ENCODE data around the gene MIOX. TPM values are rescaled to one million over a fixed set of nuclear protein-coding genes. Genes with fewer than 3 reads are reported as not detected.
"Not testable (repeated sequence)": the region's sequence is repeated elsewhere in the genome, so short reads cannot be mapped to it uniquely, and the experiment has no call there.

Gene MIOX
- total and polyA plus RNA-seq, 2 of the 13 experiments (the other 11 are each of a cell fraction or from before 2014, with no cell fraction given): 1.5 to 2.9 TPM

DNA sequence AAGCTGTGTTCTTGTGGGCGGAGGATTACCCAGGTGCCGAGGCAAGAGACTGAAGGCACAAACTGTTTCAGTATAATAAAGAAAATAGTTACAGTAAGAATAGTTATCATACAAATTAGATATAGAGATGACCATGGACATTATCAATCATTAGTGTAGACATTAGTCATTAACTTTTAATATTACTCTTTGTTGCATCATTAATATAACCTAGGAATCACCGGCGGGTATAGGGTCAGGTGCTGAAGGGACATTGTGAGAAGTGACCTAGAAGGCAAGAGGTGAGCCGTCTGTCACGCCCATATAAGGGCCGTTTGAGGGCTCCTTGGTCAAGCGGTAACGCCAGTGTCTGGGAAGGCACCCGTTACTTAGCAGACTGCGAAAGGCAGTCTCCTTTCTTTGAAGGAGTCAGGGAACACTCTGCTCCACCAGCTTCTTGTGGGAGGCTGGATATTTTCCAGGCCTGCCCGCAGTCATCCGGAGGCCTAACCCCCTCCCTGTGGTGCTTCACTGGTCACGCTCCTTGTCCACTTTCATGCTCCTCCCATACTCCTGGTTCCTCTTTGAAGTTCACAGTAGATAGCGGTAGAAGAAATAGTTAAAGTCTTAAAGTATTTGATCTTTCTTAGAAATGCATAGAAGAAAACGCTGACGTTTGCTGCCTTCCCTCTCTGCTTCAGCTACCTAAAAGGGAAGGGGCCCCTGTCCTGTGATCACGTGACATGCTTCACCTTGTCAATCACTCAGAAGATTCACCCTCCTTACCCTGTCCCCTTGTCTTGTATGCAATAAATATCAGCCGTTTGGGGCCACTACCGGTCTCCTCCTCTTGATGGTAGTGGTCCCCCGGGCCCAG is 47.4 kb downstream of the MIOX start:
- H3K9ac ChIP-seq (ENCODE audit: insufficient read depth, low read depth, low read length); intact Hi-C loops (cut with micrococcal nuclease; ENCODE audit: unreplicated experiment); H4K20me1 ChIP-seq (ENCODE audit: insufficient read depth, low read length); ATAC-seq; H3K27ac ChIP-seq (ENCODE audit: extremely low read length, insufficient read depth, low read length); DNase-seq (ENCODE audit: low spot score); BruUV-seq (replicated peaks); H3K9me3 ChIP-seq (ENCODE audit: low read length); H3K36me3 ChIP-seq (replicated peaks in 1 of 2; ENCODE audit: control insufficient read depth in 1 of 2, insufficient read depth in 2 of 2, low read length in 2 of 2); CTCF ChIA-PET (ENCODE audit: low intra/inter-chr PET ratio, low total read pairs); H2AFZ ChIP-seq (ENCODE audit: low read length); H3K79me2 ChIP-seq (ENCODE audit: insufficient read depth, low read length); FAIRE-seq; H3K27me3 ChIP-seq (ENCODE audit: control insufficient read depth in 1 of 2, insufficient read depth in 2 of 2, low read length in 2 of 2): not testable (repeated sequence)
- H3K4me2 ChIP-seq (ENCODE audit: low read depth, low read length): peak overlapping the region; percentile 84
- H3K4me1 ChIP-seq (ENCODE audit: insufficient read depth, low read length): peaks cover 51% of the 10 kb centered on the region
- TF ChIP-seq MAFF (IDR thresholded peaks at IDR 0.05; ENCODE audit: low read depth, low read length): 0 out of 2 replicates have a peak, but pooled peaks have one; percentile 15
- TF ChIP-seq, protein P1, sequence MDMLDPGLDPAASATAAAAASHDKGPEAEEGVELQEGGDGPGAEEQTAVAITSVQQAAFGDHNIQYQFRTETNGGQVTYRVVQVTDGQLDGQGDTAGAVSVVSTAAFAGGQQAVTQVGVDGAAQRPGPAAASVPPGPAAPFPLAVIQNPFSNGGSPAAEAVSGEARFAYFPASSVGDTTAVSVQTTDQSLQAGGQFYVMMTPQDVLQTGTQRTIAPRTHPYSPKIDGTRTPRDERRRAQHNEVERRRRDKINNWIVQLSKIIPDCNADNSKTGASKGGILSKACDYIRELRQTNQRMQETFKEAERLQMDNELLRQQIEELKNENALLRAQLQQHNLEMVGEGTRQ (IDR thresholded peaks at IDR 0.05; ENCODE audit: low read depth, low read length): peak; percentile 79
- TF ChIP-seq, protein P1 (CRISPR knock-in tag; IDR thresholded peaks at IDR 0.05; ENCODE audit: borderline replicate concordance): peak; percentile 39; the same call in 1 of the 2 replicates
- TF ChIP-seq RAD51 (IDR thresholded peaks at IDR 0.05; ENCODE audit: borderline replicate concordance): peak; percentile 89
- TF ChIP-seq, protein P2, sequence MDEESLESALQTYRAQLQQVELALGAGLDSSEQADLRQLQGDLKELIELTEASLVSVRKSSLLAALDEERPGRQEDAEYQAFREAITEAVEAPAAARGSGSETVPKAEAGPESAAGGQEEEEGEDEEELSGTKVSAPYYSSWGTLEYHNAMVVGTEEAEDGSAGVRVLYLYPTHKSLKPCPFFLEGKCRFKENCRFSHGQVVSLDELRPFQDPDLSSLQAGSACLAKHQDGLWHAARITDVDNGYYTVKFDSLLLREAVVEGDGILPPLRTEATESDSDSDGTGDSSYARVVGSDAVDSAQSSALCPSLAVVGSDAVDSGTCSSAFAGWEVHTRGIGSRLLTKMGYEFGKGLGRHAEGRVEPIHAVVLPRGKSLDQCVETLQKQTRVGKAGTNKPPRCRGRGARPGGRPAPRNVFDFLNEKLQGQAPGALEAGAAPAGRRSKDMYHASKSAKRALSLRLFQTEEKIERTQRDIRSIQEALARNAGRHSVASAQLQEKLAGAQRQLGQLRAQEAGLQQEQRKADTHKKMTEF (CRISPR knock-in tag; IDR thresholded peaks at IDR 0.05): 0 out of 2 replicates have a peak, but pooled peaks have one; percentile 23
- TF ChIP-seq, protein P3, sequence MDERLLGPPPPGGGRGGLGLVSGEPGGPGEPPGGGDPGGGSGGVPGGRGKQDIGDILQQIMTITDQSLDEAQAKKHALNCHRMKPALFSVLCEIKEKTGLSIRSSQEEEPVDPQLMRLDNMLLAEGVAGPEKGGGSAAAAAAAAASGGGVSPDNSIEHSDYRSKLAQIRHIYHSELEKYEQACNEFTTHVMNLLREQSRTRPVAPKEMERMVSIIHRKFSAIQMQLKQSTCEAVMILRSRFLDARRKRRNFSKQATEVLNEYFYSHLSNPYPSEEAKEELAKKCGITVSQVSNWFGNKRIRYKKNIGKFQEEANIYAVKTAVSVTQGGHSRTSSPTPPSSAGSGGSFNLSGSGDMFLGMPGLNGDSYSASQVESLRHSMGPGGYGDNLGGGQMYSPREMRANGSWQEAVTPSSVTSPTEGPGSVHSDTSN (CRISPR knock-in tag; IDR thresholded peaks at IDR 0.05): peak; percentile 53
- peak; percentile 37 to 54; a peak in 2 of 4 replicates for TF ChIP-seq MAFK (conservative IDR thresholded peaks at IDR 0.05 in 1 of 2, IDR thresholded peaks at IDR 0.05 in 1 of 2; ENCODE audit: low read length in 2 of 2)
- TF ChIP-seq AKAP8 (CRISPR knock-in tag; IDR thresholded peaks at IDR 0.05): peak; percentile 70
- POLR2A ChIA-PET: interaction anchor here (1.0 to 5.9 kb wide), 4 partner anchors 9 to 35 kb away, joined by 3 to 34 read pairs (median 8); partner anchors contain the start of genes KLHDC7B, SCO2 and SYCE3
- H3K4me3 ChIP-seq (replicated peaks in 1 of 3; ENCODE audit: insufficient read depth in 1 of 3, low read depth in 2 of 3, low read length in 3 of 3): peak overlapping the region in 1 of 3 experiments; percentile 10; a peak in 1 of 6 replicates
- in situ Hi-C loops (cut with HindIII; ENCODE audit: extremely low pct_ligation_motif_present, low pct_unique_long_range_greater_than_20kb): loop anchor here (5.0 kb wide), 1 partner anchor 33 kb away; no protein-coding TSS in a partner anchor
- WGBS (ENCODE audit: low lambda C conversion rate): 16% methylated on average over 15 of the region's 21 CpGs
